H1 (cell line): ENCODE data around the gene LDLRAD4. TPM values are rescaled to one million over a fixed set of nuclear protein-coding genes. Genes with fewer than 3 reads are reported as not detected.

ENCODE experiments used
- CTCF ChIA-PET: fragments of 300-600 bp; sonication (Branson Sonifier 250); formaldehyde crosslinking; loops from one replicate; lab custom pipeline; 2021; ENCODE audit not compliant: partially characterized antibody; lab: Charles Lee
- POLR2A ChIA-PET: fragments of 300-600 bp; sonication (Branson Sonifier 250); formaldehyde crosslinking; loops from one replicate; lab custom pipeline; 2021; ENCODE audit warnings: inconsistent platforms; ENCODE audit not compliant: partially characterized antibody; lab: Charles Lee
- DNase-seq, 2 experiments: peaks; one replicate each; pipeline versions ENCODE4 v3.0.0 to v3.0.0-alpha.2; 2010 to 2022; ENCODE audit warnings: low spot score in 2 of 2, low read depth in 1 of 2, mixed read lengths in 1 of 2
- FAIRE-seq: peaks from 2 replicates; lab custom pipeline; 2011; peaks lifted over from hg19 to GRCh38; lab: Jason Lieb, UNC
- H2AFZ ChIP-seq: 2 replicates; pipeline ENCODE4 v1.8.1; 2012; ENCODE audit warnings: low read length, inconsistent platforms
- H2AK5ac ChIP-seq: 2 replicates; pipeline ENCODE4 v1.6.1; 2013; ENCODE audit warnings: low read depth, low read length
- H2BK120ac ChIP-seq: replicated peaks from 2 replicates; pipeline ENCODE3; 2013; ENCODE audit warnings: low read depth, low read length, inconsistent platforms
- H2BK12ac ChIP-seq: 2 replicates; pipeline ENCODE4 v1.6.1; 2013; ENCODE audit warnings: low read depth, low read length
- H2BK15ac ChIP-seq: 2 replicates; pipeline ENCODE4 v1.6.1; 2013; ENCODE audit warnings: low read length
- H2BK20ac ChIP-seq: 2 replicates; pipeline ENCODE4 v1.6.1; 2013; ENCODE audit warnings: low read length
- H2BK5ac ChIP-seq: 2 replicates; pipeline ENCODE4 v1.6.1; 2013; ENCODE audit warnings: low read depth, low read length
- H3K14ac ChIP-seq: 2 replicates; pipeline ENCODE4 v1.6.1; 2013; ENCODE audit warnings: inconsistent platforms; ENCODE audit not compliant: insufficient read length
- H3K18ac ChIP-seq: 2 replicates; pipeline ENCODE4 v1.6.1; 2013; ENCODE audit warnings: low read length; ENCODE audit errors: extremely low read depth
- H3K23ac ChIP-seq: 2 replicates; pipeline ENCODE4 v1.6.1; 2013; ENCODE audit warnings: inconsistent platforms; ENCODE audit not compliant: insufficient read length
- H3K23me2 ChIP-seq: 2 replicates; pipeline ENCODE4 v1.6.1; 2013; ENCODE audit warnings: low read depth, low read length
- H3K27ac ChIP-seq: 2 replicates; pipeline ENCODE4 v1.6.1; 2011; ENCODE audit warnings: low read depth, low read length, inconsistent platforms
- H3K27me3 ChIP-seq, 4 experiments: replicated peaks in 1 of 4; 1 replicate in 1 of 4; 2 replicates in 3 of 4; pipeline versions ENCODE4 v1.6.1 to v1.8.1; 2011 to 2013; ENCODE audit warnings: low read length in 3 of 4, mild to moderate bottlenecking in 3 of 4, inconsistent platforms in 2 of 4, mixed read lengths in 2 of 4, moderate library complexity in 1 of 4; ENCODE audit not compliant: control insufficient read depth in 3 of 4, insufficient read depth in 3 of 4; ENCODE audit errors: extremely low read depth in 1 of 4
- H3K36me3 ChIP-seq, 4 experiments: 2 replicates each; pipeline versions ENCODE4 v1.6.1 to v1.8.1; 2011 to 2013; ENCODE audit warnings: mild to moderate bottlenecking in 4 of 4, low read length in 3 of 4, moderate library complexity in 2 of 4, control low read depth in 1 of 4, inconsistent platforms in 1 of 4; ENCODE audit not compliant: insufficient read depth in 4 of 4, control insufficient read depth in 2 of 4
- H3K4ac ChIP-seq: replicated peaks from 2 replicates; pipeline ENCODE3; 2013; ENCODE audit warnings: low read length, low read depth, mixed read lengths, inconsistent platforms; ENCODE audit not compliant: insufficient read length
- H3K4me1 ChIP-seq, 4 experiments: replicated peaks in 1 of 4; 1 replicate in 1 of 4; 2 replicates in 3 of 4; pipeline versions ENCODE4 v1.6.1 to v1.8.1; 2011 to 2013; ENCODE audit warnings: low read length in 3 of 4, inconsistent platforms in 2 of 4, mixed read lengths in 1 of 4; ENCODE audit not compliant: insufficient read depth in 4 of 4, control insufficient read depth in 3 of 4
- H3K4me2 ChIP-seq, 2 experiments: 2 replicates each; pipeline versions ENCODE4 v1.6.1 to v1.8.1; 2011 to 2013; ENCODE audit warnings: low read depth in 2 of 2, low read length in 2 of 2, control low read depth in 1 of 2, inconsistent platforms in 1 of 2, mild to moderate bottlenecking in 1 of 2; ENCODE audit not compliant: insufficient read depth in 1 of 2
- H3K4me3 ChIP-seq, 4 experiments: fragments of 200-600, 300-600 bp in 1 of 4; sonication (generic), shearing (Covaris generic), sonication (Bioruptor Twin) in 1 of 4; 2 replicates each; pipeline versions ENCODE4 v1.5.1 to v1.8.1; 2011 to 2016; ENCODE audit warnings: low read length in 4 of 4, low read depth in 3 of 4, control low read depth in 2 of 4, inconsistent platforms in 2 of 4, mild to moderate bottlenecking in 2 of 4, mixed read lengths in 1 of 4, moderate library complexity in 1 of 4; ENCODE audit not compliant: insufficient read depth in 2 of 4; ENCODE audit errors: extremely low read depth in 1 of 4
- H3K56ac ChIP-seq: replicated peaks from 2 replicates; pipeline ENCODE3; 2013; ENCODE audit warnings: low read depth, mild to moderate bottlenecking, mixed read lengths, low read length, inconsistent platforms; ENCODE audit not compliant: insufficient read length
- H3K79me1 ChIP-seq: 2 replicates; pipeline ENCODE4 v1.6.1; 2013; ENCODE audit warnings: low read depth, low read length, control low read depth
- H3K79me2 ChIP-seq, 2 experiments: 2 replicates each; pipeline versions ENCODE4 v1.6.1 to v1.8.1; 2012 to 2013; ENCODE audit warnings: low read length in 2 of 2, mild to moderate bottlenecking in 2 of 2, inconsistent platforms in 1 of 2; ENCODE audit not compliant: insufficient read depth in 2 of 2, control insufficient read depth in 1 of 2
- H3K9ac ChIP-seq, 4 experiments: replicated peaks in 1 of 4; 1 replicate in 1 of 4; 2 replicates in 3 of 4; pipeline versions ENCODE4 v1.6.1 to v1.8.1; 2011 to 2013; ENCODE audit warnings: low read depth in 3 of 4, low read length in 3 of 4, control low read depth in 2 of 4, mild to moderate bottlenecking in 2 of 4, moderate library complexity in 2 of 4, inconsistent platforms in 1 of 4; ENCODE audit errors: extremely low read depth in 1 of 4
- H3K9me3 ChIP-seq, 2 experiments: 2 replicates each; pipeline versions ENCODE4 v1.6.1 to v1.8.1; 2012 to 2013; ENCODE audit warnings: mild to moderate bottlenecking in 2 of 2, moderate library complexity in 2 of 2, control low read depth in 1 of 2, inconsistent platforms in 1 of 2, low read depth in 1 of 2, low read length in 1 of 2, mixed read lengths in 1 of 2; ENCODE audit not compliant: insufficient read depth in 2 of 2
- H4K20me1 ChIP-seq, 2 experiments: replicated peaks in 1 of 2; 2 replicates each; pipeline versions ENCODE3 to v1.8.1; 2011 to 2013; ENCODE audit warnings: inconsistent platforms in 2 of 2, low read length in 2 of 2, mild to moderate bottlenecking in 1 of 2; ENCODE audit not compliant: insufficient read depth in 2 of 2, control insufficient read depth in 1 of 2
- H4K5ac ChIP-seq: 2 replicates; pipeline ENCODE4 v1.6.1; 2013; ENCODE audit warnings: low read length, low read depth, mixed read lengths, inconsistent platforms; ENCODE audit not compliant: insufficient read length
- H4K8ac ChIP-seq: 2 replicates; pipeline ENCODE4 v1.8.0; 2013; ENCODE audit warnings: mild to moderate bottlenecking, moderate library complexity, low read length, inconsistent platforms; ENCODE audit not compliant: insufficient read depth; ENCODE audit errors: extremely low read depth
- H4K91ac ChIP-seq: replicated peaks from 2 replicates; pipeline ENCODE3; 2013; ENCODE audit warnings: low read length, mixed read lengths, inconsistent platforms; ENCODE audit not compliant: insufficient read length
- ATF2 ChIP-seq: IDR thresholded peaks from 2 replicates; pipeline ENCODE4 v1.6.1; 2012; ENCODE audit warnings: low read length, inconsistent platforms
- BACH1 ChIP-seq: IDR thresholded peaks from 2 replicates; pipeline ENCODE4 v1.6.1; 2012; ENCODE audit warnings: low read length, improper control_type of control experiment
- CBX8 ChIP-seq: fragments of 300-800, 300-1000 bp; sonication (generic); IDR thresholded peaks from 2 replicates; pipeline ENCODE4 v1.7.1; 2016; ENCODE audit warnings: low read depth, low read length, borderline replicate concordance
- CTBP2 ChIP-seq: IDR thresholded peaks from 2 replicates; pipeline ENCODE4 v1.7.0; 2011; ENCODE audit warnings: borderline replicate concordance, mild to moderate bottlenecking, moderate library complexity, mixed read lengths, low read length; ENCODE audit not compliant: insufficient read depth, insufficient read length
- EGR1 ChIP-seq: IDR thresholded peaks from 2 replicates; pipeline ENCODE4 v1.6.1; 2011; ENCODE audit warnings: low read depth, low read length, borderline replicate concordance
- JUN ChIP-seq: IDR thresholded peaks from 2 replicates; pipeline ENCODE4 v1.6.1; 2011; ENCODE audit warnings: low read depth, mild to moderate bottlenecking, improper control_type of control experiment, low read length
- KDM5A ChIP-seq: fragments of 200-600 bp; IDR thresholded peaks from 2 replicates; pipeline ENCODE4 v1.7.1; 2012; ENCODE audit warnings: mild to moderate bottlenecking, low read length, inconsistent platforms, mixed read lengths
- POU5F1 ChIP-seq: IDR thresholded peaks from 2 replicates; pipeline ENCODE4 v1.6.1; 2011; ENCODE audit warnings: low read depth, mild to moderate bottlenecking, low read length, moderate library complexity
- RNF2 ChIP-seq: fragments of 200-900, 300-1000 bp; sonication (generic); IDR thresholded peaks from 2 replicates; pipeline ENCODE4 v1.7.1; 2016; ENCODE audit warnings: borderline replicate concordance, low read depth, mild to moderate bottlenecking, antibody characterized with exemption, low read length; ENCODE audit not compliant: poor library complexity, severe bottlenecking; ENCODE audit errors: missing control alignments
- RXRA ChIP-seq: IDR thresholded peaks from 2 replicates; pipeline ENCODE4 v1.6.1; 2011; ENCODE audit warnings: low read depth, mild to moderate bottlenecking, low read length, moderate library complexity; ENCODE audit not compliant: insufficient read depth
- SP2 ChIP-seq: IDR thresholded peaks from 2 replicates; pipeline ENCODE4 v1.6.1; 2012; ENCODE audit warnings: mild to moderate bottlenecking, low read length, inconsistent platforms
- SRF ChIP-seq: IDR thresholded peaks from 2 replicates; pipeline ENCODE4 v1.6.1; 2011; ENCODE audit warnings: mild to moderate bottlenecking, low read depth, low read length, moderate library complexity
- TCF12 ChIP-seq: IDR thresholded peaks from 2 replicates; pipeline ENCODE4 v1.6.1; 2011; ENCODE audit warnings: low read depth, mild to moderate bottlenecking, low read length
- WGBS, 2 experiments: shearing (Covaris generic) in 1 of 2; methylation state at CpG; one replicate each; pipeline versions ENCODE4 v1.1.6 to v1.1.7; 2013 to 2015; ENCODE audit warnings: low lambda C conversion rate in 2 of 2, mixed read lengths in 2 of 2, inconsistent platforms in 1 of 2, low coverage in 1 of 2, missing lambda C conversion rate in 1 of 2; ENCODE audit not compliant: insufficient replicate concordance in 2 of 2, insufficient coverage in 1 of 2, insufficient read length in 1 of 2; ENCODE audit errors: extremely low coverage in 1 of 2, missing lambda C conversion rate in 1 of 2; 5-methylcytosine and 5-hydroxymethylcytosine counted together
- polyA plus RNA-seq, 7 experiments: library from polyadenylated mRNA; depleted of rRNA in 3 of 7; stranded (reverse) in 5 of 7; unstranded in 2 of 7; fragments of >200 nt in 5 of 7; fragments of 200-250 nt in 2 of 7; gene quantifications; 1 replicate in 5 of 7; 2 replicates in 1 of 7; 4 replicates in 1 of 7; pipeline versions ENCODE4 v1.2.1 to v1.2.3, GENCODE V29; 2011 to 2013; ENCODE audit warnings: missing spikeins in 2 of 7, mixed read lengths in 2 of 7
- total RNA-seq: library from RNA; stranded (reverse); fragmentation: NEBNext Ultra II Directional; extraction: Animal tissue kit (Norgen Biotek cat#: 25700); gene quantifications from 2 replicates; pipeline ENCODE4 v1.2.1, GENCODE V29; 2021

LDLRAD4 gene
- total and polyA plus RNA-seq, 2 of the 8 experiments (the other 6 are each of a cell fraction or from before 2014, with no cell fraction given) = 0.77 to 1.4 TPM

- no peaks in the 10 kb centered on the region; a peak in 1 of 7 replicates for H3K4me1 ChIP-seq
- H3K9me3 ChIP-seq = no peaks in the 10 kb centered on the region
- H4K8ac ChIP-seq = no peak overlapping the region
- H2BK120ac ChIP-seq = no peak overlapping the region
- H2BK12ac ChIP-seq = no peak overlapping the region
- no peak overlapping the region for H3K56ac ChIP-seq
- H3K79me2 ChIP-seq = no peaks in the 10 kb centered on the region
- H3K27ac ChIP-seq = no peak overlapping the region
- no peaks in the 10 kb centered on the region for H3K27me3 ChIP-seq
- no peak overlapping the region for H2AFZ ChIP-seq
- POLR2A ChIA-PET = no interaction called here
- H3K4me2 ChIP-seq = no peak overlapping the region
- no peak overlapping the region for H2BK15ac ChIP-seq
- no peak overlapping the region for H4K91ac ChIP-seq
- H4K20me1 ChIP-seq = peaks cover 0 to 2% of the 10 kb centered on the region in 2 experiments
- H2AK5ac ChIP-seq = no peak overlapping the region
- H3K18ac ChIP-seq = no peak overlapping the region
- H3K4me3 ChIP-seq = no peak overlapping the region
- 84% methylated on average over 3 of the region's 3 CpGs; no CpG with 5 or more reads in 1 of the 2 experiments for WGBS, 2 experiments
- no peaks in the 10 kb centered on the region for H3K79me1 ChIP-seq
- CTCF ChIA-PET = no interaction called here
- no peak overlapping the region for H3K4ac ChIP-seq
- no peak overlapping the region for H4K5ac ChIP-seq
- H2BK20ac ChIP-seq = no peak overlapping the region
- DNase-seq (no peak), FAIRE-seq (no peak)
- no peak overlapping the region for H3K23ac ChIP-seq
- no peak overlapping the region for H2BK5ac ChIP-seq
- H3K36me3 ChIP-seq = no peaks in the 10 kb centered on the region
- H3K14ac ChIP-seq = no peak overlapping the region
- H3K9ac ChIP-seq = no peak overlapping the region
- H3K23me2 ChIP-seq = peaks cover 1% of the 10 kb centered on the region; the same call in 1 of the 2 replicates
- no peak for TF ChIP-seq RNF2
- no peak for TF ChIP-seq SP2
- no peak for TF ChIP-seq BACH1
- no peak for TF ChIP-seq CBX8
- no peak for TF ChIP-seq EGR1
- TF ChIP-seq POU5F1 = no peak
- TF ChIP-seq CTBP2 = no peak
- no peak for TF ChIP-seq TCF12
- no peak for TF ChIP-seq ATF2
- no peak for TF ChIP-seq RXRA
- TF ChIP-seq KDM5A = no peak
- no peak for TF ChIP-seq JUN
- no peak for TF ChIP-seq SRF
These were observed 368.9 kb downstream of the LDLRAD4 start for GRCh38 chr18:13587477-13587876.
